Thyroid gland (tissue), 4 donors: Measurements from ENCODE around the gene FAM76A. TPM values are rescaled to one million over a fixed set of nuclear protein-coding genes. Genes with fewer than 3 reads are reported as not detected.

Experiments used
- DNase-seq, 2 donors: peaks; one replicate each; pipeline ENCODE4 v3.0.0-alpha.2; 2019
- H3K27ac ChIP-seq, 3 donors: fragments of 200-600 bp; sonication (generic); 1 replicate in 2 of 3; 2 replicates in 1 of 3; pipeline ENCODE4 v1.5.1; 2016 to 2019; ENCODE audit warnings: mild to moderate bottlenecking in 1 of 3, moderate library complexity in 1 of 3
- H3K27me3 ChIP-seq: fragments of 200-600 bp; sonication (generic); one replicate; pipeline ENCODE4 v1.5.1; 2019
- H3K36me3 ChIP-seq, 2 donors: fragments of 200-600 bp; sonication (generic); one replicate each; pipeline ENCODE4 v1.5.1; 2016 to 2019
- H3K4me1 ChIP-seq, 2 donors: fragments of 200-600 bp; sonication (generic); one replicate each; pipeline ENCODE4 v1.5.1; 2017 to 2019
- H3K4me3 ChIP-seq, 3 donors: fragments of 200-600 bp; sonication (generic); replicated peaks in 1 of 3; 1 replicate in 2 of 3; 2 replicates in 1 of 3; pipeline ENCODE4 v1.5.1; 2016; ENCODE audit warnings: mild to moderate bottlenecking in 1 of 3
- H3K9me3 ChIP-seq: fragments of 200-600 bp; sonication (generic); one replicate; pipeline ENCODE4 v1.5.1; 2017
- POLR2A ChIP-seq, 2 donors: fragments of 450-650 bp; IDR thresholded peaks; one replicate each; pipeline ENCODE4 v1.6.1; 2017; ENCODE audit warnings: antibody characterized with exemption in 2 of 2, mild to moderate bottlenecking in 2 of 2, moderate library complexity in 1 of 2
- WGBS, 2 donors: methylation state at CpG; one replicate each; pipeline ENCODE4 v1.1.5; 2017; 5-methylcytosine and 5-hydroxymethylcytosine counted together
- intact Hi-C: fragments of 100-400 bp; cut with DNase I; formaldehyde crosslinking; loops from one replicate; pipeline ENCODE4 v1.15.1; 2023
- total RNA-seq, 4 donors: library from RNA; depleted of rRNA; stranded (reverse); fragments of >200 nt; gene quantifications; one replicate each; pipeline ENCODE4 v1.2.3, GENCODE V29; 2016
- TF ChIP-seq, protein P1 (sequence below), 6 experiments: fragments of 200-600 bp in 3 of 6; fragments of 450-650 bp in 3 of 6; sonication (generic) in 3 of 6; IDR thresholded peaks; one replicate each; pipeline ENCODE4 v1.5.1; 2016 to 2019; ENCODE audit warnings: antibody characterized with exemption in 6 of 6, mild to moderate bottlenecking in 2 of 6, inconsistent platforms in 1 of 6, moderate library complexity in 1 of 6

The FAM76A gene
- total RNA-seq, 4 donors from 2014 or later, result 23.7 to 32.6 (median 30.7) TPM

DNA sequence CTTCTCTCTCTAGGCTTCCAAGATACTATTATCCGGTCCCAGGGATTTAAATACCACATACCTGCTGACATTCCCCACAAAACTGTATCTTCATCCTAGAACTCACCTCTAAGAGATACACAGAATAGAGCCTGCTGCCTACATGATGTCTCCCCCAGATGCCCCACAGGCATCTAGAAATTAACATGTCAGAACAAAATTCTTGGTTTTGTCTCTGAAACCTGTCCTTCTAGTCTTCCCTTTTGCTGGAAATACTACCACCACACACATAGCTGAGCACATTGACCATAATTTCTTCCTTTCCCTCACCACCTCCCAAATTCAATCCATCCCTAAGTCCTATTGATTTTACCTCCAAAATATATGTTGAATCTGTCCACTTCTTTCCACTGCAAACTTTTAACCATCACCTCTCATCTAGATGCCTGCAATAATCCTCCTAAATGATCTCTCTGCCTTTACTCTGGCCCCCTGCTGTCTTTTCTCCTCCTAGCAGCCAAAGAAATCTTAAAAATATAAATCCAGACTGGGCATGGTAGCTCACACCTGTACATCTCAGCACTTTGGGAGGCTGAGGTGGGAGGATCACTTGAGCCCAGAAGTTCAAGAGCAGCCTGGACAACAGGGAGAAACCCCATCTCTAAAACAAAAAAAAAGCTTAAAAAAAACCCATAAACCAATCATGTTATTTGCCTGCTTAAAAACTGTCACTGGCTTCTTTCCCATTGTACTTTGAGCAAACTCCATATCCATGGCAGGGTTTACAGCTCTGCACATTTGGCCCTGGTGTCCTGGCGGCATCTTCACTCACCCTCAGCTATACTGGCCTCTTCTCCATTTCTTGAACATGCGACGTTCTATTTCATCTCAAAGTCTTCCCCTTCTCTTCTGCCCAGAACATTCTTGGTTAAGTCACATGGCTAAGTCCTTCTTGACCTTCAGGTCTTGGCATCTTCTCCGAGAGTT lies 6.2 kb upstream of the FAM76A start:
- no peak for DNase-seq
- Histone ChIP-seq H3K9me3 (no peaks in the 10 kb centered on the region), H3K36me3 (no peaks in the 10 kb centered on the region), H3K4me1 (peaks cover 17% of the 10 kb centered on the region in 2 donors), H3K27ac (peak overlapping the region in 1 of 3 donors; percentile 53), H3K4me3 (no peak overlapping the region), H3K27me3 (no peaks in the 10 kb centered on the region)
- no peak for TF ChIP-seq POLR2A (IDR thresholded peaks at IDR 0.05)
- TF ChIP-seq, protein P1, sequence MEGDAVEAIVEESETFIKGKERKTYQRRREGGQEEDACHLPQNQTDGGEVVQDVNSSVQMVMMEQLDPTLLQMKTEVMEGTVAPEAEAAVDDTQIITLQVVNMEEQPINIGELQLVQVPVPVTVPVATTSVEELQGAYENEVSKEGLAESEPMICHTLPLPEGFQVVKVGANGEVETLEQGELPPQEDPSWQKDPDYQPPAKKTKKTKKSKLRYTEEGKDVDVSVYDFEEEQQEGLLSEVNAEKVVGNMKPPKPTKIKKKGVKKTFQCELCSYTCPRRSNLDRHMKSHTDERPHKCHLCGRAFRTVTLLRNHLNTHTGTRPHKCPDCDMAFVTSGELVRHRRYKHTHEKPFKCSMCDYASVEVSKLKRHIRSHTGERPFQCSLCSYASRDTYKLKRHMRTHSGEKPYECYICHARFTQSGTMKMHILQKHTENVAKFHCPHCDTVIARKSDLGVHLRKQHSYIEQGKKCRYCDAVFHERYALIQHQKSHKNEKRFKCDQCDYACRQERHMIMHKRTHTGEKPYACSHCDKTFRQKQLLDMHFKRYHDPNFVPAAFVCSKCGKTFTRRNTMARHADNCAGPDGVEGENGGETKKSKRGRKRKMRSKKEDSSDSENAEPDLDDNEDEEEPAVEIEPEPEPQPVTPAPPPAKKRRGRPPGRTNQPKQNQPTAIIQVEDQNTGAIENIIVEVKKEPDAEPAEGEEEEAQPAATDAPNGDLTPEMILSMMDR (IDR thresholded peaks at IDR 0.05), result peak in 3 of 6 experiments; percentile 12 to 31 (median 15)
- intact Hi-C loops, result no loop called here
- 58 to 60% methylated on average over 5 of the region's 5 CpGs for WGBS, 2 donors

DNA sequence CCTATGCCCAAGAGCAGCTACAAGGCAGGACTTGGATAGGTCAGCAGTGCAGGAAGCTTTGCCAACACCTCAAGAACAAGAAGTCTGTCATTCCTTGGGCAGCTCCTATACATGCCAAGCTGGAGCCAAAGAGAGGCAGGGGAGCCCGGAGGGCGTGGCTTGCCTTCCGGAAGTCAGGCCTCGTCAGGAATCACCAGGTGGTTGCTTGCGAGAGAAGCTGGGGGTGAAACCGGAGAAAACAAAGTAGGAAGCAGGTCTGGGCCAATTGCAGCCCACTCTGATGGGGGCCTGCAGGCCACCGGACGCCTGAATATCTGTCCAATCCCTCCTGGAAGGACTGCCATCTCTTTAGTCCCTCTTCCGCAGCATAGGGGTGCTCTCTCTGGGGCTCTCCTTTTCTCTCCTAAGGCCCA lies 794 bp upstream of the FAM76A start:
- no peaks in the 10 kb centered on the region for H3K9me3 ChIP-seq
- 76 to 82% methylated on average over 9 of the region's 9 CpGs for WGBS, 2 donors
- TF ChIP-seq POLR2A (IDR thresholded peaks at IDR 0.05), result no peak
- TF ChIP-seq, protein P1 (IDR thresholded peaks at IDR 0.05), result no peak
- intact Hi-C loops, result loop anchor here (5.0 kb wide), 1 partner anchor 53 kb away; the partner anchor contains the start of gene IFI6
- no peaks in the 10 kb centered on the region for H3K36me3 ChIP-seq
- peak overlapping the region; percentile 57 to 71 (median 68) for H3K27ac ChIP-seq
- peaks cover 15 to 19% of the 10 kb centered on the region in 2 donors for H3K4me1 ChIP-seq
- peak in 1 of 2 donors; percentile 24 for DNase-seq
- no peaks in the 10 kb centered on the region for H3K27me3 ChIP-seq
- H3K4me3 ChIP-seq, result peak overlapping the region in 1 of 3 donors; percentile 18

DNA sequence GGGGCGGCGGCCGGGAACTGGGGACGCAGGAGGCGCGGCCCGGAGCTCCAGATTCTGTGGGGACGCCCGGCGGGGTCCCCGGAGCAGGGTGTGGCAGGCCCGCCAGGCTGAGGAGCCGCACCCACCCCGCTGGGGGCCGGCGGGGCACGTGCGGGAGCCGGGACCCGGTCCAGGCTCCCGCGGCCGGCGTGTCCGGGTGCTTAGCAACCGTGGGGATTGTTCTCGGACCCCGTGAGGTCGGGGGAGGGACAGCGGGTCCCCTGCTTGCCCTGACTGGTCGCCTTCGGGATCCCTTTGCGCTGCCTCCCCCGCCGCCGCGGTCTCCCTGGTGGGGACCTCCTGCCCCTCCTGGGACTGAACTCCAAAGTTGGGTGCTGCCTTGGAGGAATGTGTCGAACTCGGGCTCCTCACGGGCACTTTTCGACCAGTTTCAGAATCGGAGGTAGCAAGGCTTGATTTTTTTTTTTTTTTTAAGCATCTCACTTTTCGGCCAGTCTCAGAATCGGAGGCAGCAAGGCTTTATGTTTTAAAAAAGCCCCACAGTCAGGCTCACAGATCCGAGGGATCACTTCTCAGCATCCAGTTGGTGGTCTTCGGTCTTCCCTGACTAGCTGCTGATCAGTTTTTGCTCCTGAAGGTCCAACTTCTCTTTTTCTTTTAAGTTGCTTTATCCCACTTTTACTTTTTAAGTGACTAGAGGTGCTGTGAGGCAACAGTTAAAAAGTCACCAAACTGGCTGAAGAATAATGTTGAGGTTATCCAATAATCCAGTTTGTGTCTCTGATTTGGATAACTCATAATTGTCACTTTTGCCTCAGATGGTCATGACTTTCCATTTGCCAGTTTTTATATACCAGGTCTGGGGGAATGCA lies 648 bp downstream of the FAM76A start:
- Histone ChIP-seq H3K36me3 (no peaks in the 10 kb centered on the region), H3K27me3 (no peaks in the 10 kb centered on the region), H3K4me3 (peak overlapping the region; percentile 75 to 95 (median 79)), H3K9me3 (no peaks in the 10 kb centered on the region), H3K4me1 (peaks cover 11 to 15% of the 10 kb centered on the region in 2 donors), H3K27ac (peak overlapping the region; percentile 88 to 95 (median 95))
- no peak for TF ChIP-seq POLR2A (IDR thresholded peaks at IDR 0.05)
- TF ChIP-seq, protein P1 (IDR thresholded peaks at IDR 0.05), result no peak
- intact Hi-C loops, result loop anchor here (5.0 kb wide), 1 partner anchor 54 kb away; the partner anchor contains the start of gene IFI6
- DNase-seq, result peak; percentile 57 to 59
- 1% methylated on average over 13 to 17 of the region's 46 CpGs for WGBS, 2 donors

DNA sequence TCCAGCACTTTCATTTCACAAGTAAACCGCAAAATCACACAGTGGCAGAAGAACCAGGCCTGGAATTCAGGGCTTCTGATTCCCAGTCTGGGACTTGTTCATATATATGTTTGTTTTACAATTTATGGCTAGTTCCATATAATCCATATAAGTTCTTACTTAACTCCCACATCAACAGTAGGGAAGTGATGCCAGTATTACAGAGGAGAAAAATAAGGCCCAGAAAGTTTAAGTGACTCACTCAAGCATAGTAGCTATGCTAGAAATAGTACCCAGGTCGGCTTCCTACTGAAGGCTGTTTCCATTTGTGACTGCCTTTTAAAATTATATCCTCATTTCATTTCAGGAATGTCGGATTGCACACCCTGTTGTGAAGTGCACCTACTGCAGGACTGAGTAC lies 1.4 kb downstream of the FAM76A start:
- H3K27ac ChIP-seq, result peak overlapping the region in 1 of 3 donors; percentile 95
- intact Hi-C loops, result loop anchor here (5.0 kb wide), 1 partner anchor 55 kb away; the partner anchor contains the start of gene IFI6
- WGBS, 2 donors, result 71 to 79% methylated on average over 3 of the region's 3 CpGs
- peak overlapping the region in 1 of 3 donors; percentile 95 for H3K4me3 ChIP-seq
- H3K4me1 ChIP-seq, result peaks cover 11 to 15% of the 10 kb centered on the region in 2 donors
- no peak for TF ChIP-seq POLR2A (IDR thresholded peaks at IDR 0.05)
- TF ChIP-seq, protein P1 (IDR thresholded peaks at IDR 0.05), result no peak
- H3K9me3 ChIP-seq, result no peaks in the 10 kb centered on the region
- no peak for DNase-seq
- H3K36me3 ChIP-seq, result no peaks in the 10 kb centered on the region
- H3K27me3 ChIP-seq, result no peaks in the 10 kb centered on the region
